HEK293T (cell line): ENCODE measurements around the gene COL24A1.
"Not testable (repeated sequence)": the region's sequence is repeated elsewhere in the genome, so short reads cannot be mapped to it uniquely, and the experiment has no call there.

Source experiments
- CTCF ChIA-PET: fragments of 350-600 bp; formaldehyde crosslinking; extraction: SDS; loops from one replicate; lab custom pipeline; 2021; ENCODE audit warnings: antibody characterized with exemption, inconsistent platforms; lab: Yijun Ruan, JAX
- POLR2A ChIA-PET: fragments of 350-600 bp; formaldehyde crosslinking; extraction: SDS; loops from one replicate; lab custom pipeline; 2020; ENCODE audit warnings: antibody characterized with exemption, inconsistent platforms; lab: Yijun Ruan, JAX
- DNase-seq: peaks from one replicate; pipeline ENCODE4 v3.0.0; 2012; ENCODE audit warnings: mixed read lengths; ENCODE audit errors: extremely low spot score
- ARNT ChIP-seq: fragments of 450-650 bp; IDR thresholded peaks from 2 replicates; pipeline ENCODE4 v1.6.1; 2017; ENCODE audit warnings: mild to moderate bottlenecking
- BHLHE40 ChIP-seq: fragments of 450-650 bp; IDR thresholded peaks from 2 replicates; pipeline ENCODE4 v1.6.1; 2016; ENCODE audit warnings: mild to moderate bottlenecking, moderate library complexity, borderline replicate concordance
- CTBP1 ChIP-seq: fragments of 450-650 bp; IDR thresholded peaks from 2 replicates; pipeline ENCODE4 v1.6.1; 2016; ENCODE audit warnings: borderline replicate concordance
- ELF4 ChIP-seq: fragments of 450-650 bp; IDR thresholded peaks from 2 replicates; pipeline ENCODE4 v1.6.1; 2017; ENCODE audit warnings: antibody characterized with exemption
- FOXA1 ChIP-seq: fragments of 450-650 bp; IDR thresholded peaks from 2 replicates; pipeline ENCODE4 v1.6.1; 2016; ENCODE audit warnings: mild to moderate bottlenecking
- FOXK2 ChIP-seq: fragments of 450-650 bp; IDR thresholded peaks from 2 replicates; pipeline ENCODE4 v1.6.1; 2016; ENCODE audit warnings: mild to moderate bottlenecking
- FOXM1 ChIP-seq: fragments of 450-650 bp; IDR thresholded peaks from 2 replicates; pipeline ENCODE4 v1.6.1; 2017; ENCODE audit warnings: mild to moderate bottlenecking, borderline replicate concordance
- HDGF ChIP-seq: fragments of 450-650 bp; IDR thresholded peaks from 2 replicates; pipeline ENCODE4 v1.6.1; 2017; ENCODE audit warnings: antibody characterized with exemption, borderline replicate concordance
- L3MBTL2 ChIP-seq: fragments of 450-650 bp; conservative IDR thresholded peaks from 2 replicates; pipeline ENCODE4 v1.6.1; 2016; ENCODE audit warnings: mild to moderate bottlenecking
- LEF1 ChIP-seq: fragments of 450-650 bp; IDR thresholded peaks from 2 replicates; pipeline ENCODE4 v1.6.1; 2017; ENCODE audit warnings: mild to moderate bottlenecking, borderline replicate concordance
- NFRKB ChIP-seq: fragments of 450-650 bp; IDR thresholded peaks from 2 replicates; pipeline ENCODE4 v1.6.1; 2016; ENCODE audit warnings: mild to moderate bottlenecking, moderate library complexity
- SP1 ChIP-seq: fragments of 450-650 bp; IDR thresholded peaks from 2 replicates; pipeline ENCODE4 v1.6.1; 2017
- SUZ12 ChIP-seq: fragments of 450-650 bp; IDR thresholded peaks from 2 replicates; pipeline ENCODE4 v1.6.1; 2016; ENCODE audit warnings: mild to moderate bottlenecking
- TARDBP ChIP-seq: fragments of 450-650 bp; IDR thresholded peaks from 2 replicates; pipeline ENCODE4 v1.6.1; 2016
- ZNF384 ChIP-seq: fragments of 450-650 bp; IDR thresholded peaks from 2 replicates; pipeline ENCODE4 v1.6.1; 2016
- TF ChIP-seq, protein P1 (sequence below): fragments of 450-650 bp; IDR thresholded peaks from 2 replicates; pipeline ENCODE4 v1.6.1; 2016

The COL24A1 gene

DNA sequence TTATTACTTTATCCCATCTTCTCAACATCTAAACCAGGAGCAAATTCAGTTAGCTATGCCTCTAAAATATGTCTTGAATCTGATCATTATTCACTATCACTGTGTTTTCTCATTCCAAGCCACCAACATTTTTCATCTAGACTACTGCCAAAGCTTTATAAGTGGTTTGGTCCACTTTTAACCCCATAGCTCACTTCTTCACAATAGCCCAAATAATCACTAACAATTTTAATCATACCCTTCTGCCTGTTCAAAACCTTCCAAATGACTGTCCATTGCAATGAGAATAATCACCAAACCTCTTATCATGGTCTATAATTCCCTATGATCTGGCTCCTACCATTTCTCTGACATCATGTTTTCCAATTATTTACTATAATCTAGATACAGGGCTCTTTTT, 298.6 kb downstream of the COL24A1 start:
- ChIA-PET CTCF (no interaction called here), POLR2A (no interaction called here)
- no peak for TF ChIP-seq FOXK2
- TF ChIP-seq ELF4, result no peak
- no peak for TF ChIP-seq SP1
- TF ChIP-seq HDGF, result no peak
- no peak for TF ChIP-seq FOXM1
- DNase-seq, result no peak

DNA sequence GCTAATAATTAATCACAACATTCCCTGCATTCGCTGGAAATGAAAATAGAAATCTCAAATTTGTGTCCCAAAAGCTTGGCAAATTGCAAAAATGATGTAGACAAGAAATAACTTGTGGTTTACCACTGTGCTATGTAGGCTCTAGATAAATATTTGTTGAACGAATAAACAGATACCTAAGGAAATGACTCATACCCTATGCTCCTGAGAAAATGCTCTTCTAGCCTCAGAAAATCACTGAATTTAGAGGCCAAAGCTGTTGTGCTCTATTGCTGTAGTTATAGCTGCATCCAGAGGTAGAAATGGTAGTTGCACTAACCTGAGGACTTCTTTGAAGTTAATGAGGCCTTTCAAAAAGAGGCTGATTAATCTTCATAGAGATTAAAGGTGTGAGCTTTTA, 306.3 kb downstream of the COL24A1 start:
- no peak for DNase-seq

DNA sequence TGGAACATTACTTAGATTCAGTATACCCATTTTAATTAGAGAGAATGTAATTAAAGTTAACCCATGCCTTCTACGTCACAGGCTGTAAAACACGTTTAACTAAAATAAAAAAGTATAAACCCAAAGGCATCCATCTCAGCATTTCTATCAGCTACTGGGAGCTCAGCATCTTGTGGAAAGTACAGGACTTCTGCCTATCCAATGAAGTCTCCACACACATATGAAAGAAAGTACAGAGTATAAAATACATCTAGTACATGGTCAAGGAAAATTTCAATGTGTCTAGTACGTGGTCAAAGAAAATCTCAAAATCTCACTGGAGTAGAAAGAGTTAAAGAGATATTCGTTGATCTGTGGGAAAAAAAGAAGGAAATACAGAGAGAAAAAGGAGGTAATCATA, 306.9 kb downstream of the COL24A1 start:
- DNase-seq, result no peak
- CTCF ChIA-PET, result no interaction called here
- POLR2A ChIA-PET, result no interaction called here
- TF ChIP-seq, protein P1, sequence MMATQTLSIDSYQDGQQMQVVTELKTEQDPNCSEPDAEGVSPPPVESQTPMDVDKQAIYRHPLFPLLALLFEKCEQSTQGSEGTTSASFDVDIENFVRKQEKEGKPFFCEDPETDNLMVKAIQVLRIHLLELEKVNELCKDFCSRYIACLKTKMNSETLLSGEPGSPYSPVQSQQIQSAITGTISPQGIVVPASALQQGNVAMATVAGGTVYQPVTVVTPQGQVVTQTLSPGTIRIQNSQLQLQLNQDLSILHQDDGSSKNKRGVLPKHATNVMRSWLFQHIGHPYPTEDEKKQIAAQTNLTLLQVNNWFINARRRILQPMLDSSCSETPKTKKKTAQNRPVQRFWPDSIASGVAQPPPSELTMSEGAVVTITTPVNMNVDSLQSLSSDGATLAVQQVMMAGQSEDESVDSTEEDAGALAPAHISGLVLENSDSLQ, result no peak
- no peak for TF ChIP-seq ARNT
- no peak for TF ChIP-seq FOXA1
- no peak for TF ChIP-seq FOXK2
- TF ChIP-seq NFRKB, result no peak
- no peak for TF ChIP-seq TARDBP
- TF ChIP-seq LEF1, result no peak
- no peak for TF ChIP-seq HDGF
- no peak for TF ChIP-seq BHLHE40
- no peak for TF ChIP-seq CTBP1
- TF ChIP-seq ZNF384, result no peak
- TF ChIP-seq ELF4, result no peak
- TF ChIP-seq SUZ12, result no peak
- no peak for TF ChIP-seq L3MBTL2
- no peak for TF ChIP-seq FOXM1
- TF ChIP-seq SP1, result no peak

More for the DNA sequence above, 306.3 kb downstream of the COL24A1 start:
- no peak for TF ChIP-seq FOXA1
- TF ChIP-seq, protein P1, result no peak
- no peak for TF ChIP-seq CTBP1
- no peak for TF ChIP-seq SUZ12
- no peak for TF ChIP-seq NFRKB
- TF ChIP-seq HDGF, result no peak
- no peak for TF ChIP-seq FOXK2
- no peak for TF ChIP-seq ELF4
- no peak for TF ChIP-seq SP1
- TF ChIP-seq BHLHE40, result no peak
- TF ChIP-seq ZNF384, result no peak
- no peak for TF ChIP-seq TARDBP
- POLR2A ChIA-PET, result no interaction called here
- CTCF ChIA-PET, result interaction anchor here (0.6 kb wide), 1 partner anchor 18 kb away, joined by 7 read pairs; no protein-coding TSS in a partner anchor

DNA sequence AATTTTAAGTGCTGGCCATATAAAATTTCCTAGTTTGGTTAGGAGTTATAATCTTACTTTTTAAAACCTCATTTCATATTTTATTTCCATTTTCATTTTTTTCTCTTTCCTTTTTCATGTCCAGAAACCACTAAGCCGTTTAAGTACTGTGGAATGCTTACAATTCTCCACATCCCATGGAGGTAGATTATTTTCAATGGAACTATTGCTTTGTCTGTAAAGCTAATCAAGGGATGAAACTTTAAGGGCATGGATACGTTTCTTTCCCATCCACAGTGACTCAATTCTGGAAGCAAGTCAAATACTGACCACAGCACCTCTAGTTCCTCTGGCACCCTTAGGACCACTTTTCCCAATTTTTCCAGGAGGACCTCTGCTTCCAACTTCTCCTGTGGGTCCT, 309.2 kb downstream of the COL24A1 start:
- CTCF ChIA-PET, result interaction anchor here (0.6 kb wide), 1 partner anchor 350 kb away, joined by 3 read pairs; no protein-coding TSS in a partner anchor
- POLR2A ChIA-PET, result no interaction called here
- DNase-seq, result no peak
- TF ChIP-seq FOXA1 (no peak), TARDBP (no peak), FOXK2 (no peak), LEF1 (no peak), ZNF384 (no peak)

DNA sequence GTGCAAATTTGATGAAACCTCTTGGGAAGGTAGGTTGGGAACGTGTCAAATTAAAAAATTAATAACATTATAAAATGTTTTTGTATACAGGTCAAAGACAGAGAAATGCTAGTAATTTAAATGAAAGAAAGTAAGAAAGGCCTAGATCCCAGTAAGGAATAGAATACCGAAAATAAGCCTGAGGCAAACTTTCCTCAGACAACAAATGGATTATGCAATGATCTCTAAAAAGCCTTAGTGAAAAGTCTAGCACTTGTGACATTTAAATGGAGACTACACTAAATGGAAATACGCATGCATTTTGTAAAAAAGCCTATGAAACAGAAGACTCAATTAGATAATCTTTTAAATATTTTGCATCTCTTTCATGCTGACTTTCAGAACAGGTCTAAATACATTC, 309.9 kb downstream of the COL24A1 start:
- no peak for DNase-seq
- no peak for TF ChIP-seq SP1
- TF ChIP-seq ELF4, result no peak
- ChIA-PET POLR2A (no interaction called here), CTCF (no interaction called here)

DNA sequence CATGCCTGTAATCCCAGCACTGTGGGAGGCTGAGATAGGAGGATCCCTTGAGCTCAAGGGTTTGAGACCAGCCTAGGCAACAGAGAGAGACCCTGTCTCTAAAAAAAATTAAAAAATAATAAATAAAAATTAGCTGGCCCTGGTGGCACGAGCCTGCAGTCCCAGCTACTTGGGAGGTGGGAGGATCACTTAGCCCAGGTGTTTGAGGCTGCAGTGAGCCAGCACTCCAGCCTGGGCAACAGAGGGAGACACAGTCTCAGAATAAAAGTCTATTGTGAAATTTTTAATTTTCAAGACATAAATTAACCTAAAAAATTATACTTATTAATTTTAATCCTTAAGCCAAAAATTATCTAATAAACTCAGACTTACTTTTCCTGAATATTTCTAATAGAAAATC, 317.1 kb downstream of the COL24A1 start:
- TF ChIP-seq LEF1 (no peak), SUZ12 (no peak), FOXM1 (no peak), NFRKB (no peak), BHLHE40 (no peak), CTBP1 (no peak), HDGF (no peak), TARDBP (no peak)
- DNase-seq, result no peak
- POLR2A ChIA-PET, result no interaction called here
- CTCF ChIA-PET, result no interaction called here

DNA sequence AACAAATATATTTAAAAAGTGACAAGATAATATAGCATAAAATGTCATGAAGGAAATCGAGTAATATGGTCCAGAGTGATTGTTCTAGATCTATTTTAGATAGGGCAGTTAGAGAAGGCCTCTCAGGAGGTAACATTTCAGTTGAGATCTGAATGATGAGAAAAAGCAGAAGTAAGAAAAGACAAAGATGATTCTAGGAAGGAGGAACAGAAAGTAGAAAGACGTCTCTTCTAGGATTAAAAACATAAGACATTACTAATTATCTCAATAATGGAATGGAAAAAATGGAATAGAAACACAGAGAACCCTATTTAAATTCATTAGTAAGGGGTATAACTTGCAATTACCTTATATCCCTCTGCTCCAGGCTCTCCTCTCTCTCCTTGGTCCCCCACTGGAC, 318.3 kb downstream of the COL24A1 start:
- CTCF ChIA-PET, result no interaction called here
- DNase-seq, result no peak
- TF ChIP-seq FOXK2, result no peak
- no peak for TF ChIP-seq TARDBP
- no peak for TF ChIP-seq BHLHE40
- POLR2A ChIA-PET, result no interaction called here

DNA sequence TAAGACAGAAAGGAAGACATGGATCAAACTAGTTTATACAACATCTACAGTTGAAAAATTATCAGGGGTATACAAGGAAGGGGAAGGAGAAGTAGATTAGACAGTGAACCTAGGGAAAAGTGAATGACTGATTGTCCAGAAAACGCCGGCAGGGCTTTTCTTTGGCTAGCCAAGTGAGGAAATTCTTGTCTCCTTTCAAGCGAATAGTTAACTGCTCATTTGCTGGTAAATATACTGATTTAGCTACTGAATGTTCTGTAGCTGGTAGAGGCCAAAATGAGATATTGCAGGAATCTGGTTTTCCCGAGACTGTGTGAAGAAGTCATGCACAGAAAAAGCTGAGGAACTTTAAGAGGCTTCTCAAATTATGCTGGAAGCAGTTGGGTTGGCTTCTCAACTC, 319.8 kb downstream of the COL24A1 start:
- no peak for DNase-seq
- ChIA-PET POLR2A (no interaction called here), CTCF (no interaction called here)
- TF ChIP-seq FOXM1 (no peak), NFRKB (no peak), L3MBTL2 (no peak), BHLHE40 (no peak), ARNT (no peak), SP1 (no peak), LEF1 (no peak), HDGF (no peak), SUZ12 (no peak), ZNF384 (no peak), CTBP1 (no peak), ELF4 (no peak), FOXK2 (no peak), FOXA1 (no peak), TARDBP (no peak)
- TF ChIP-seq, protein P1, result no peak

DNA sequence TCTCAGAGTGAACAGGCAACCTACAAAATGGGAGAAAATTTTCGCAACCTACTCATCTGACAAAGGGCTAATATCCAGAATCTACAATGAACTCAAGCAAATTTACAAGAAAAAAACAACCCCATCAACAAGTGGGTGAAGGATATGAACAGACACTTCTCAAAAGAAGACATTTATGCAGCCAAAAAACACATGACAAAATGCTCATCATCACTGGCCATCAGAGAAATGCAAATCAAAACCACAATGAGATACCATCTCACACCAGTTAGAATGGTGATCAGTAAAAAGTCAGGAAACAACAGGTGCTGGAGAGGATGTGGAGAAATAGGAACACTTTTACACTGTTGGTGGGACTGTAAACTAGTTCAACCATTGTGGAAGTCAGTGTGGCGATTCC, 323.4 kb downstream of the COL24A1 start:
- POLR2A ChIA-PET, DNase-seq, CTCF ChIA-PET: not testable (repeated sequence)
